H1 (cell line): ENCODE data around the gene ARSK. TPM values are rescaled to one million over a fixed set of nuclear protein-coding genes. Genes with fewer than 3 reads are reported as not detected.

Experiments
- SP4 ChIP-seq: IDR thresholded peaks from 2 replicates; pipeline ENCODE4 v1.6.1; 2012; ENCODE audit warnings: low read length, inconsistent platforms
- polyA plus RNA-seq, 7 experiments: library from polyadenylated mRNA; depleted of rRNA in 3 of 7; stranded (reverse) in 5 of 7; unstranded in 2 of 7; fragments of >200 nt in 5 of 7; fragments of 200-250 nt in 2 of 7; gene quantifications; 1 replicate in 5 of 7; 2 replicates in 1 of 7; 4 replicates in 1 of 7; pipeline versions ENCODE4 v1.2.1 to v1.2.3, GENCODE V29; 2011 to 2013; ENCODE audit warnings: missing spikeins in 2 of 7, mixed read lengths in 2 of 7
- total RNA-seq: library from RNA; stranded (reverse); fragmentation: NEBNext Ultra II Directional; extraction: Animal tissue kit (Norgen Biotek cat#: 25700); gene quantifications from 2 replicates; pipeline ENCODE4 v1.2.1, GENCODE V29; 2021

Gene ARSK
- total and polyA plus RNA-seq, 2 of the 8 experiments (the other 6 are each of a cell fraction or from before 2014, with no cell fraction given) = 8.4 to 14.1 TPM

DNA sequence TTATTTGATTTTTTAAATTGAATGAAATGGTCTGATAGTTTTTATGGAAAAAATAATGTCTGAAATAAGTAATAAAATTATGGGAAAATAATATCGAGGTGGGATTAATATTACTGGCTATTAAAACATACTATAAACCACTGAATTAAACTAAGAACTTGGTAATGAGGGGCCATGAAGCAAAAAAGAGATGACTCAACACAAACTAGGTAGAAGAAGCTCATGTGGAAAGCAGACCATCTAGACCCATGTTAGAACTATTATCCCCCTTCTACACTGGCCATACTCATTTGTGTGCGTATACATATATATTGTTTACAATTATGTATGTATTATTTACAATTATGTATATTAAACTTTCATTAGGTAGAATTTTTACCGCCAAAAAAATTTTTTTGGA, 56.5 kb downstream of the ARSK start (continued):
- TF ChIP-seq SP4 = no peak
